Stimulated activated CD4-positive, alpha-beta T cell treated with anti-CD3 and anti-CD28 coated beads, TNF-alpha, amount 100 ng/mL, for 1 hour (primary cell): Measurements from ENCODE around the gene TDRD6.
"Not testable (repeated sequence)": the region's sequence is repeated elsewhere in the genome, so short reads cannot be mapped to it uniquely, and the experiment has no call there.

Source experiments
- DNase-seq, 3 donors: peaks; one replicate each; pipeline ENCODE4 v3.0.0-alpha.2; 2020; ENCODE audit warnings: low read depth in 3 of 3, low spot score in 1 of 3

The TDRD6 gene

GRCh38 chr6:46741482-46741881, 53.8 kb downstream of the TDRD6 start:
- no peak for DNase-seq

GRCh38 chr6:46741910-46742309, 54.2 kb downstream of the TDRD6 start:
- DNase-seq: no peak

- no peak for DNase-seq
Observed at GRCh38 chr6:46743425-46744158, 55.9 kb downstream of the TDRD6 start.

GRCh38 chr6:46744159-46744725, 56.6 kb downstream of the TDRD6 start:
- DNase-seq: not testable (repeated sequence)

GRCh38 chr6:46745973-46746372, 58.3 kb downstream of the TDRD6 start:
- no peak for DNase-seq

- DNase-seq: no peak
Observed at GRCh38 chr6:46746696-46747095, 59.0 kb downstream of the TDRD6 start, which contains the start of gene ANKRD66. Gene ANKRD66 (plus strand): TSS chr6:46746933. CDS start chr6:46751949, 5,016 bp downstream.

GRCh38 chr6:46748940-46749503, 61.3 kb downstream of the TDRD6 start:
- DNase-seq: no peak

GRCh38 chr6:46749731-46750130, 62.0 kb downstream of the TDRD6 start:
- DNase-seq: no peak

GRCh38 chr6:46751658-46752057, 64.0 kb downstream of the TDRD6 start:
- no peak for DNase-seq
